ENCODE data around the gene CD320. TPM values are rescaled to one million over a fixed set of nuclear protein-coding genes. Genes with fewer than 3 reads are reported as not detected.
"Not testable (repeated sequence)": the region's sequence is repeated elsewhere in the genome, so short reads cannot be mapped to it uniquely, and the experiment has no call there.

CD320 gene
- total RNA-seq, 1 experiment from 2014 or later = 42.9 TPM

- DNase-seq = no peak
- peaks cover 8% of the 10 kb centered on the region; the same call in 1 of the 2 replicates for H3K4me1 ChIP-seq (replicated peaks; ENCODE audit: insufficient read depth)
- ChIA-PET POLR2A (ENCODE audit: unreplicated experiment) (interaction anchor here (0.6 kb wide), 1 partner anchor 414 kb away, joined by 3 read pairs; no protein-coding TSS in a partner anchor), CTCF (interaction anchor here (0.6 kb wide), 2 partner anchors 254 to 1483 kb away, joined by 3 to 5 read pairs; no protein-coding TSS in a partner anchor)
- no peaks in the 10 kb centered on the region for H3K27me3 ChIP-seq (ENCODE audit: insufficient read depth, low read depth)
- peaks cover 14% of the 10 kb centered on the region for H3F3A ChIP-seq (ENCODE audit: insufficient read depth, low read depth)
- H3K4me3 ChIP-seq = no peak overlapping the region
- no peaks in the 10 kb centered on the region for H3K9me2 ChIP-seq (ENCODE audit: insufficient read depth)
- H3K4me2 ChIP-seq = peak overlapping the region; percentile 73
- no peaks in the 10 kb centered on the region for H3K36me3 ChIP-seq (ENCODE audit: low read depth)
- H4K20me1 ChIP-seq (ENCODE audit: insufficient read depth) = no peaks in the 10 kb centered on the region
- H3K9me3 ChIP-seq (ENCODE audit: insufficient read depth, low read depth) = no peaks in the 10 kb centered on the region
- no TSS peak for BruUV-seq (replicated peaks)
- intact Hi-C loops (cut with micrococcal nuclease; ENCODE audit: unreplicated experiment) = no loop called here
- no peak overlapping the region for H2AFZ ChIP-seq
- TF ChIP-seq CTCF (conservative IDR thresholded peaks at IDR 0.05) = no peak
- TF ChIP-seq EZH2 (IDR thresholded peaks at IDR 0.05; ENCODE audit: low read depth) = no peak
- H3K27ac ChIP-seq = no peak overlapping the region
- no peaks in the 10 kb centered on the region for H3K79me2 ChIP-seq (ENCODE audit: low read depth)
Observed at GRCh38 chr19:8343483-8343844, 35.3 kb upstream of the CD320 start.

GRCh38 chr19:8342684-8343482, 34.7 kb upstream of the CD320 start, which contains the start of gene KANK3:
Gene KANK3, minus strand, starts transcription at chr19:8343262. Its CDS starts 5,434 bp downstream, at chr19:8337828.
- no peaks in the 10 kb centered on the region for H3K9me3 ChIP-seq (ENCODE audit: insufficient read depth, low read depth)
- peak; percentile 92 to 96 for DNase-seq
- intact Hi-C loops (cut with micrococcal nuclease; ENCODE audit: unreplicated experiment) = no loop called here
- H3K27ac ChIP-seq = no peak within 1 kb of the TSS
- H3K4me2 ChIP-seq = peak within 1 kb of the TSS; percentile 73
- POLR2A ChIA-PET (ENCODE audit: unreplicated experiment) = interaction anchor here (0.6 kb wide), 1 partner anchor 414 kb away, joined by 3 read pairs; no protein-coding TSS in a partner anchor
- no peaks in the 10 kb centered on the region for H4K20me1 ChIP-seq (ENCODE audit: insufficient read depth)
- TF ChIP-seq EZH2 (IDR thresholded peaks at IDR 0.05; ENCODE audit: low read depth) (no peak), CTCF (conservative IDR thresholded peaks at IDR 0.05) (no peak)
- H3F3A ChIP-seq (ENCODE audit: insufficient read depth, low read depth) = peaks cover 14% of the 10 kb centered on the region
- no peaks in the 10 kb centered on the region for H3K79me2 ChIP-seq (ENCODE audit: low read depth)
- CTCF ChIA-PET = no interaction called here
- peaks cover 8% of the 10 kb centered on the region; the same call in 1 of the 2 replicates for H3K4me1 ChIP-seq (replicated peaks; ENCODE audit: insufficient read depth)
- H3K36me3 ChIP-seq (ENCODE audit: low read depth) = no peaks in the 10 kb centered on the region
- no TSS peak for BruUV-seq (replicated peaks)
- no peak within 1 kb of the TSS for H2AFZ ChIP-seq
- H3K4me3 ChIP-seq = peak within 1 kb of the TSS; percentile 37; the same call in 1 of the 2 replicates
- H3K9me2 ChIP-seq (ENCODE audit: insufficient read depth) = no peaks in the 10 kb centered on the region
- no peaks in the 10 kb centered on the region for H3K27me3 ChIP-seq (ENCODE audit: insufficient read depth, low read depth)

DNA sequence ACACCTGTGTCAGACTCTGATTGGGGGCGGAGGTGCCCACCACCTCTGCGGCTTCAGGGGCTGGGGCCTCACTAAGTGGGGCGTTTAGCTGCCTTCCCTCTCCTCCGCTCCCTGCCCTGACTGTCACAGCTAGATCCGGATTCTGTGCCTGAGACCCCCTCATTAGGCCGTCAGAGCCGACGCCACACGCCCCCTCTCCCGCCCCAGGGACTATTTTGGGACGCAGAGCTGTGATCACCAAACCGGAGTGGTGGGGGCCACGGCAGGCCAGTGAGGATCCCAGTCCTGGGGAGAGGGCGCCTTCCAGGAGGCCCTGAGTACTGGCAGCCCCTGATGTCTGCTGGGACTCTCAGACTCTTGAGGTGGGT, 34.1 kb upstream of the CD320 start:
- ChIA-PET CTCF (interaction anchor here (0.6 kb wide), 2 partner anchors 59 to 422 kb away, joined by 3 to 16 read pairs; partner anchors contain the start of gene SNAPC2), POLR2A (ENCODE audit: unreplicated experiment) (no interaction called here)
- Histone ChIP-seq H3K9me2 (ENCODE audit: insufficient read depth) (no peaks in the 10 kb centered on the region), H3K4me3 (no peak overlapping the region), H3K27ac (no peak overlapping the region), H4K20me1 (ENCODE audit: insufficient read depth) (no peaks in the 10 kb centered on the region), H3K27me3 (ENCODE audit: insufficient read depth, low read depth) (no peaks in the 10 kb centered on the region), H3F3A (ENCODE audit: insufficient read depth, low read depth) (peaks cover 11% of the 10 kb centered on the region), H3K9me3 (ENCODE audit: insufficient read depth, low read depth) (no peaks in the 10 kb centered on the region), H3K4me1 (replicated peaks; ENCODE audit: insufficient read depth) (peaks cover 8% of the 10 kb centered on the region; the same call in 1 of the 2 replicates), H2AFZ (no peak overlapping the region), H3K79me2 (ENCODE audit: low read depth) (no peaks in the 10 kb centered on the region), H3K4me2 (no peak overlapping the region), H3K36me3 (ENCODE audit: low read depth) (no peaks in the 10 kb centered on the region)
- TF ChIP-seq CTCF (conservative IDR thresholded peaks at IDR 0.05) (no peak), EZH2 (IDR thresholded peaks at IDR 0.05; ENCODE audit: low read depth) (no peak)
- no TSS peak for BruUV-seq (replicated peaks)
- intact Hi-C loops (cut with micrococcal nuclease; ENCODE audit: unreplicated experiment) = no loop called here
- no peak for DNase-seq

DNA sequence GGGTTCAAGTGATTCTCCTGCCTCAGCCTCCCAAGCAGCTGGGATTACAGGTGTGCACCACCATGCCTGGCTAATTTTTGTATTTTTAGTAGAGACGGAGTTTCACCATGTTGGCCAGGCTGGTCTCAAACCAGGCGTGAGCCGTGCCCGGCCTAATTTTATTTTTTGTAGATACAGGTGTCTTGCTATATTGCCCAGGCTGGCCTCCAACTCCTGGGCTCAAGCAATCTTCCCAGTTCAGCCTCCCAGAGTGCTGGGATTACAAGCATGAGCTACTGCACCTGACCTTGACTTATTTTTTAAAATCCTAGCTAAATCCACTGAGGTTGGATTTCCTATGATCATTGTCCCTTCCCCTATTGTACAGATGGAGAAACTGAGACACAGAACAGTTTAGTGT, 33.3 kb upstream of the CD320 start:
- H3K4me2 ChIP-seq; BruUV-seq (replicated peaks); H3K9me2 ChIP-seq (ENCODE audit: insufficient read depth); H3K36me3 ChIP-seq (ENCODE audit: low read depth); H3K4me3 ChIP-seq; H4K20me1 ChIP-seq (ENCODE audit: insufficient read depth); intact Hi-C loops (cut with micrococcal nuclease; ENCODE audit: unreplicated experiment); H3K27me3 ChIP-seq (ENCODE audit: insufficient read depth, low read depth); H3K4me1 ChIP-seq (replicated peaks; ENCODE audit: insufficient read depth); POLR2A ChIA-PET (ENCODE audit: unreplicated experiment); DNase-seq; H3K79me2 ChIP-seq (ENCODE audit: low read depth); H3K9me3 ChIP-seq (ENCODE audit: insufficient read depth, low read depth); H3F3A ChIP-seq (ENCODE audit: insufficient read depth, low read depth); H3K27ac ChIP-seq; H2AFZ ChIP-seq: not testable (repeated sequence)
- CTCF ChIA-PET = interaction anchor here (0.6 kb wide), 1 partner anchor 74 kb away, joined by 6 read pairs; no protein-coding TSS in a partner anchor
